ENCODE data around the gene GRAMD1A.
"Not testable (repeated sequence)": the region's sequence is repeated elsewhere in the genome, so short reads cannot be mapped to it uniquely, and the experiment has no call there.

Gene GRAMD1A

GRCh38 chr19:34999498-35000337 is at the start of gene GRAMD1A:
Gene GRAMD1A, plus strand, starts transcription at chr19:35000323. Its CDS starts 156 bp downstream, at chr19:35000479.
- TF ChIP-seq POLR2A (IDR thresholded peaks at IDR 0.05; ENCODE audit: low read length) = peak; percentile 29
- no peak for TF ChIP-seq GATA1 (IDR thresholded peaks at IDR 0.05; ENCODE audit: low read depth, low read length)
- peak; percentile 74 to 81 for DNase-seq

GRCh38 chr19:34953092-34953491 is 47.0 kb upstream of the GRAMD1A start:
- no peak for DNase-seq
- TF ChIP-seq POLR2A (IDR thresholded peaks at IDR 0.05; ENCODE audit: low read length) (no peak), GATA1 (IDR thresholded peaks at IDR 0.05; ENCODE audit: low read depth, low read length) (no peak)

- no peak for DNase-seq
- TF ChIP-seq POLR2A (IDR thresholded peaks at IDR 0.05; ENCODE audit: low read length) = no peak
Observed at GRCh38 chr19:34957830-34958751, 42.0 kb upstream of the GRAMD1A start.

- TF ChIP-seq GATA1 (IDR thresholded peaks at IDR 0.05; ENCODE audit: low read depth, low read length) (no peak), POLR2A (IDR thresholded peaks at IDR 0.05; ENCODE audit: low read length) (no peak)
- no peak for DNase-seq
Observed at GRCh38 chr19:34959021-34959420, 41.1 kb upstream of the GRAMD1A start.

- no peak for TF ChIP-seq GATA1 (IDR thresholded peaks at IDR 0.05; ENCODE audit: low read depth, low read length)
- TF ChIP-seq POLR2A (IDR thresholded peaks at IDR 0.05; ENCODE audit: low read length) = no peak
- DNase-seq = no peak
Observed at GRCh38 chr19:34960103-34960805, 39.9 kb upstream of the GRAMD1A start.

GRCh38 chr19:34960940-34961679 is 39.0 kb upstream of the GRAMD1A start:
- no peak for DNase-seq
- no peak for TF ChIP-seq POLR2A (IDR thresholded peaks at IDR 0.05; ENCODE audit: low read length)

GRCh38 chr19:34961775-34962686 is 38.1 kb upstream of the GRAMD1A start:
- no peak for TF ChIP-seq POLR2A (IDR thresholded peaks at IDR 0.05; ENCODE audit: low read length)
- no peak for TF ChIP-seq GATA1 (IDR thresholded peaks at IDR 0.05; ENCODE audit: low read depth, low read length)

GRCh38 chr19:34962687-34963572 is 37.2 kb upstream of the GRAMD1A start:
- TF ChIP-seq POLR2A (IDR thresholded peaks at IDR 0.05; ENCODE audit: low read length) (no peak), GATA1 (IDR thresholded peaks at IDR 0.05; ENCODE audit: low read depth, low read length) (no peak)
- DNase-seq = no peak

More at GRCh38 chr19:34961775-34962686, 38.1 kb upstream of the GRAMD1A start:
- DNase-seq = peak in 1 of 2 experiments; percentile 67

GRCh38 chr19:34963573-34964406 is 36.3 kb upstream of the GRAMD1A start, which contains the start of gene ZNF792:
Gene ZNF792, minus strand, starts transcription at chr19:34964229. Its CDS starts 567 bp downstream, at chr19:34963662.
- TF ChIP-seq GATA1 (IDR thresholded peaks at IDR 0.05; ENCODE audit: low read depth, low read length) = no peak
- no peak for TF ChIP-seq POLR2A (IDR thresholded peaks at IDR 0.05; ENCODE audit: low read length)
- peak in 1 of 2 experiments; percentile 41 for DNase-seq

- TF ChIP-seq POLR2A (IDR thresholded peaks at IDR 0.05; ENCODE audit: low read length) (no peak), GATA1 (IDR thresholded peaks at IDR 0.05; ENCODE audit: low read depth, low read length) (no peak)
- no peak for DNase-seq
Observed at GRCh38 chr19:34964598-34964997, 35.5 kb upstream of the GRAMD1A start.

- not testable (repeated sequence) for DNase-seq
Observed at GRCh38 chr19:34965505-34965904, 34.6 kb upstream of the GRAMD1A start.
